HG03196 (cell line): ENCODE data around the gene PDZK1.
"Not testable (repeated sequence)": the region's sequence is repeated elsewhere in the genome, so short reads cannot be mapped to it uniquely, and the experiment has no call there.

Experiments used
- ATAC-seq: cut with Tn5 transposase; IDR thresholded peaks from one replicate; pipeline ENCODE4 v1.9.1; 2021; ENCODE audit not compliant: unreplicated experiment

The PDZK1 gene

GRCh38 chr1:145707183-145707867 is at the start of gene PDZK1:
Gene PDZK1, minus strand, starts transcription at chr1:145707368. Its CDS starts 19,347 bp downstream, at chr1:145688021.
- ATAC-seq, result no peak

- no peak for ATAC-seq
Observed at GRCh38 chr1:145751491-145752037, 44.4 kb upstream of the PDZK1 start.

GRCh38 chr1:145750426-145750825 is 43.3 kb upstream of the PDZK1 start:
- ATAC-seq, result no peak

GRCh38 chr1:145747398-145748247 is 40.5 kb upstream of the PDZK1 start:
- ATAC-seq, result no peak

- ATAC-seq, result no peak
Observed at GRCh38 chr1:145740269-145740668, 33.1 kb upstream of the PDZK1 start.

- ATAC-seq, result no peak
Observed at GRCh38 chr1:145736191-145736590, 29.0 kb upstream of the PDZK1 start.

GRCh38 chr1:145730900-145731299 is 23.7 kb upstream of the PDZK1 start:
- ATAC-seq, result no peak

GRCh38 chr1:145730467-145730866 is 23.3 kb upstream of the PDZK1 start:
- ATAC-seq, result no peak

GRCh38 chr1:145729666-145730436 is 22.7 kb upstream of the PDZK1 start:
- ATAC-seq, result no peak

- no peak for ATAC-seq
Observed at GRCh38 chr1:145729196-145729595, 22.0 kb upstream of the PDZK1 start.

GRCh38 chr1:145726193-145726592 is 19.0 kb upstream of the PDZK1 start:
- ATAC-seq, result not testable (repeated sequence)

- ATAC-seq, result peak; percentile 55
Observed at GRCh38 chr1:145720878-145721671, 13.9 kb upstream of the PDZK1 start.

- no peak for ATAC-seq
Observed at GRCh38 chr1:145720556-145720877, 13.3 kb upstream of the PDZK1 start.

GRCh38 chr1:145719230-145720079 is 12.3 kb upstream of the PDZK1 start, which contains the start of gene CD160:
Gene CD160, plus strand, starts transcription at chr1:145719499. Its CDS starts 8,829 bp downstream, at chr1:145728328.
- no peak for ATAC-seq

- ATAC-seq, result not testable (repeated sequence)
Observed at GRCh38 chr1:145718465-145718864, 11.3 kb upstream of the PDZK1 start.

- no peak for ATAC-seq
Observed at GRCh38 chr1:145717833-145718232, 10.7 kb upstream of the PDZK1 start.

- no peak for ATAC-seq
Observed at GRCh38 chr1:145716641-145717345, 9.6 kb upstream of the PDZK1 start.

- no peak for ATAC-seq
Observed at GRCh38 chr1:145714524-145715111, 7.5 kb upstream of the PDZK1 start.
